Ascending aorta (tissue), 2 donors: ENCODE results near the gene DIP2C. TPM values are rescaled to one million over a fixed set of nuclear protein-coding genes. Genes with fewer than 3 reads are reported as not detected.

Source experiments
- DNase-seq, 2 donors: peaks; one replicate each; pipeline ENCODE4 v3.0.0-alpha.2; 2019; ENCODE audit warnings: low spot score in 2 of 2
- H3K27ac ChIP-seq, 2 donors: fragments of 200-600 bp; sonication (generic); one replicate each; pipeline ENCODE4 v1.5.1; 2016 to 2017; ENCODE audit warnings: mild to moderate bottlenecking in 1 of 2
- H3K27me3 ChIP-seq: fragments of 200-600 bp; sonication (generic); one replicate; pipeline ENCODE4 v1.5.1; 2017
- H3K36me3 ChIP-seq, 2 donors: fragments of 200-600 bp; sonication (generic); one replicate each; pipeline ENCODE4 v1.5.1; 2016
- H3K4me1 ChIP-seq, 2 donors: fragments of 200-600 bp; sonication (generic); one replicate each; pipeline ENCODE4 v1.5.1; 2016 to 2017; ENCODE audit warnings: mild to moderate bottlenecking in 1 of 2
- H3K4me3 ChIP-seq, 2 donors: fragments of 200-600 bp; sonication (generic); one replicate each; pipeline ENCODE4 v1.5.1; 2016 to 2017; ENCODE audit warnings: mild to moderate bottlenecking in 1 of 2
- H3K9me3 ChIP-seq, 2 donors: fragments of 200-600 bp; sonication (generic); one replicate each; pipeline ENCODE4 v1.5.1; 2016
- CTCF ChIP-seq, 3 experiments: fragments of 200-600 bp in 2 of 3; fragments of 450-650 bp in 1 of 3; sonication (generic) in 2 of 3; IDR thresholded peaks; one replicate each; pipeline ENCODE4 v1.5.1; 2016 to 2019; ENCODE audit warnings: antibody characterized with exemption in 3 of 3, mild to moderate bottlenecking in 1 of 3, moderate library complexity in 1 of 3
- intact Hi-C: fragments of 100-400 bp; cut with DNase I; formaldehyde crosslinking; loops from one replicate; pipeline ENCODE4 v1.15.1; 2023
- total RNA-seq: library from RNA; depleted of rRNA; stranded (reverse); fragments of >200 nt; gene quantifications from one replicate; pipeline ENCODE4 v1.1.0, GENCODE V29; 2016

Gene DIP2C
- total RNA-seq, 1 donor from 2014 or later = 14.7 TPM

GRCh38 chr10:728603-729002, 39.1 kb upstream of the DIP2C start:
- Histone ChIP-seq H3K9me3 (peaks cover 0 to 3% of the 10 kb centered on the region in 2 donors), H3K4me1 (no peaks in the 10 kb centered on the region), H3K27me3 (no peaks in the 10 kb centered on the region), H3K27ac (no peak overlapping the region), H3K4me3 (no peak overlapping the region), H3K36me3 (no peaks in the 10 kb centered on the region)
- intact Hi-C loops = no loop called here
- no peak for DNase-seq
- no peak for TF ChIP-seq CTCF (IDR thresholded peaks at IDR 0.05)

GRCh38 chr10:727162-727790, 37.8 kb upstream of the DIP2C start:
- Histone ChIP-seq H3K4me3 (no peak overlapping the region), H3K27ac (no peak overlapping the region), H3K9me3 (no peaks in the 10 kb centered on the region), H3K27me3 (no peaks in the 10 kb centered on the region), H3K36me3 (no peaks in the 10 kb centered on the region), H3K4me1 (no peaks in the 10 kb centered on the region)
- intact Hi-C loops = no loop called here
- DNase-seq = no peak
- no peak for TF ChIP-seq CTCF (IDR thresholded peaks at IDR 0.05)

- no peak for DNase-seq
- no peak overlapping the region for H3K4me3 ChIP-seq
- H3K27me3 ChIP-seq = no peaks in the 10 kb centered on the region
- no peaks in the 10 kb centered on the region for H3K36me3 ChIP-seq
- H3K27ac ChIP-seq = no peak overlapping the region
- intact Hi-C loops = no loop called here
- no peaks in the 10 kb centered on the region for H3K9me3 ChIP-seq
- TF ChIP-seq CTCF (IDR thresholded peaks at IDR 0.05) = no peak
- no peaks in the 10 kb centered on the region for H3K4me1 ChIP-seq
Observed at GRCh38 chr10:725786-726185, 36.3 kb upstream of the DIP2C start.

- Histone ChIP-seq H3K36me3 (no peaks in the 10 kb centered on the region), H3K4me1 (no peaks in the 10 kb centered on the region), H3K9me3 (no peaks in the 10 kb centered on the region), H3K27ac (no peak overlapping the region), H3K27me3 (no peaks in the 10 kb centered on the region), H3K4me3 (no peak overlapping the region)
- no peak for DNase-seq
- intact Hi-C loops = no loop called here
- TF ChIP-seq CTCF (IDR thresholded peaks at IDR 0.05) = no peak
Observed at GRCh38 chr10:725302-725701, 35.8 kb upstream of the DIP2C start.

GRCh38 chr10:723973-724372, 34.5 kb upstream of the DIP2C start:
- Histone ChIP-seq H3K9me3 (no peaks in the 10 kb centered on the region), H3K4me3 (no peak overlapping the region), H3K36me3 (no peaks in the 10 kb centered on the region), H3K27me3 (no peaks in the 10 kb centered on the region), H3K27ac (no peak overlapping the region), H3K4me1 (no peaks in the 10 kb centered on the region)
- no peak for DNase-seq
- TF ChIP-seq CTCF (IDR thresholded peaks at IDR 0.05) = no peak
- intact Hi-C loops = no loop called here
